NCI-H2029 (cell line): ENCODE data around the gene SEMA4F.
"Not testable (repeated sequence)": the region's sequence is repeated elsewhere in the genome, so short reads cannot be mapped to it uniquely, and the experiment has no call there.

Source experiments
- DNase-seq: peaks from one replicate; lab custom pipeline; 2025; lab: John Stamatoyannopoulos, UW

Gene SEMA4F, protein sequence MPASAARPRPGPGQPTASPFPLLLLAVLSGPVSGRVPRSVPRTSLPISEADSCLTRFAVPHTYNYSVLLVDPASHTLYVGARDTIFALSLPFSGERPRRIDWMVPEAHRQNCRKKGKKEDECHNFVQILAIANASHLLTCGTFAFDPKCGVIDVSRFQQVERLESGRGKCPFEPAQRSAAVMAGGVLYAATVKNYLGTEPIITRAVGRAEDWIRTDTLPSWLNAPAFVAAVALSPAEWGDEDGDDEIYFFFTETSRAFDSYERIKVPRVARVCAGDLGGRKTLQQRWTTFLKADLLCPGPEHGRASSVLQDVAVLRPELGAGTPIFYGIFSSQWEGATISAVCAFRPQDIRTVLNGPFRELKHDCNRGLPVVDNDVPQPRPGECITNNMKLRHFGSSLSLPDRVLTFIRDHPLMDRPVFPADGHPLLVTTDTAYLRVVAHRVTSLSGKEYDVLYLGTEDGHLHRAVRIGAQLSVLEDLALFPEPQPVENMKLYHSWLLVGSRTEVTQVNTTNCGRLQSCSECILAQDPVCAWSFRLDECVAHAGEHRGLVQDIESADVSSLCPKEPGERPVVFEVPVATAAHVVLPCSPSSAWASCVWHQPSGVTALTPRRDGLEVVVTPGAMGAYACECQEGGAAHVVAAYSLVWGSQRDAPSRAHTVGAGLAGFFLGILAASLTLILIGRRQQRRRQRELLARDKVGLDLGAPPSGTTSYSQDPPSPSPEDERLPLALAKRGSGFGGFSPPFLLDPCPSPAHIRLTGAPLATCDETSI

DNA sequence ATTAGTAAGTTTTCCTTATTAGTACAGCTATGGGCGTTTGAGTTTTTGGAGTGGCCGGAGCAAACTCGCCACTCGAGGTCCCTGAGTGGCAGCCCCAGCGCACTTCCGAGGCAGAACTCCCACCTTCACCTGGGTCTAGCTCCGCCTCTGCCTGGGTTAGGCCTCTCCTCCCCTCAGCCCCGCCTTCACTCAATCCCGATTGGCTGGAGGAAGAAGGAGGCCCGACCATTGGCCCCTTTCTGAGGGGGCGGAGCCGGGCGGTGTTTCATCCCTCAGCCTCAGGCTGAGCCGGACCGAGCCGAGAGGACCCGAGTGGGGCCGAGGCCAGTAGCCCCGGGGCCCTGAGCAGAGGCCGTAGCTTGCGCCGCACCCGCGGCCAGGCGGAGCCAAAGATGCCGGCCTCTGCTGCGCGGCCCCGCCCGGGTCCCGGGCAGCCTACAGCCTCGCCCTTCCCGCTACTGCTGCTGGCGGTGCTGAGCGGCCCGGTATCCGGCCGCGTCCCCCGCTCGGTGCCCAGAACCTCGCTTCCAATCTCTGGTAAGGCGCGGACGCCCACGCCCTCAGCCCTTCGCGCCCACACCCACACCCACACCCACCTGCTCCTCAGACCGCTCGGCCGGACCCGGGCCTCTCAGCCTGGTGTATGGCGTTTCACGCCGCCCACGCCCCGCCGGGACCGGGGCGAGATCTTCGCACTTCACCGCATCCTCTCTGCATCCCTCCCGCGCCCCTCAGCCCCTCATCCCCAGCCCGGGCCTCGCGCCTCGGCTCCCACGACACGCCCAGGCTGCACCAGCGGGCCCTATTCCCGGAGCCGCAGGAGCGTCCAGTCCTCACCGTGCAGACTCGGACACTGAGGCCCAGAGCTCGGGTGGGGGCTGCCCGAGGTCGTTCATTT lies at the start of gene SEMA4F:
TSS of gene SEMA4F (plus strand) at position 263 of the 898 bp plus-strand sequence. CDS start at position 393, 130 bp downstream.
- DNase-seq, result peak; percentile 96

DNA sequence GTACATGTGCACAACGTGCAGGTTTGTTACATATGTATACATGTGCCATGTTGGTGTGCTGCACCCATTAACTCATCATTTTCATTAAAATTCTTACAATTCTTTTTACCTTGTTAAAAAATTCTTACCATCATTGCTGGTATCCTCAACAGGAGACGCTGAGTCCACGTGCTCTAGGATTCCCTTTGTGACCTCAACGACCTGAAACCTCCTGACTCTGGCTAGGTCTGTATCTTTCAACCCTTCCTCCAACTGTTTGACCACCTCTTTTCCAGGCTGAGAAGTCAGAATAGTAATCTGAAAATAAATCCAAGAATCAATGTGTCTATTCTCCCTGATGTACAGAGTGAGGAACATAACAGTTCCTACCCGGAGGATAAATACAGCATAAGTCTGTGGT lies 47.1 kb upstream of the SEMA4F start:
- DNase-seq, result no peak

DNA sequence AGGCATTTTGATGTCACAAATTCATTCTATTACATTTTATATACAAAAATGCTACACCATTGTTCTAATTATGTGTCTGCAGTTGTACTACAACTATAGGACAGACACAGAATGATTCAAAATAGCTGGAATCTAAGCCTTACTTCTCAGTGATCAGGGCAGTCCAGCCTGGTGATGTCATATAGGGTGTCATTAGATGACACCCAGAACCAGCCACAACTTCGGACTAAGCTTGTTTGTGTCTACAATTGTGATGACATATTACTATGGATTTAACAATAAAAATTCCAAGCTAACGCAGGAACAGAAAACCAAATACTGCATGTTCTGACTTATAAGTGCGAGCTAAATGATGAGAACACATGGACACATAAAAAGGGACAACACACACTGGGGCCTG lies 36.9 kb upstream of the SEMA4F start:
- no peak for DNase-seq

DNA sequence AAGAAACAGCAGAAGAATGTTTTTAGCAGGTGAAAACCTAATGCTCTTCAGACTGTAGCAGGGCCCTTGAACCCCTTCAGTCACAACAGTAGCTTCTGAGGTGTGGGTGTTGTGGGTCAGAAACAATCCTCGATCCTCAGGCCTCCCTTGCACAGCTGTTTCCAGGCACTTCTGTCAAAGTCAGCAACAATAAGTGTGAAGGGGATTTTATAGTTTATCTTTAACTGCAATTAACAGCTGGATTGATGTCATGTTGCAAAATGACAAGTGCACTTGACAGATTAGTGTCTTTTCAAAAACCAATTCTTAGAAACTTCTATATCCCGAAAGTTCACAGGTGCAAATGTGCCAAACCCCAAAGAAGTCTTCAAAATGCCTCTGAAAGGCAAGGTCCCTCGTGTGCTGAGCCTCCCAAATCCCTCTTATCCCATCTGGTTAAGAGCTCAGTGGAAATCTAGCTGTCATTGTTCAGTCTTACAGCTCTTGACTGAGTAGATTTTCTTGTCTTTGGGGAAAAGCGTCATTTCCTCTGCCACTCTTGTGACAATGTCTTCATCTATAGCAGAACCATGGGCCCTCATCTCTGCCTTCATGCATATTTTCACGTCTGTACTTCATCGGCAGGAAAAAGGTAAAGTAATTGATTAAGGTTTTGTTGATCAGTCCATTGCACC lies 35.5 kb upstream of the SEMA4F start:
- DNase-seq, result no peak

DNA sequence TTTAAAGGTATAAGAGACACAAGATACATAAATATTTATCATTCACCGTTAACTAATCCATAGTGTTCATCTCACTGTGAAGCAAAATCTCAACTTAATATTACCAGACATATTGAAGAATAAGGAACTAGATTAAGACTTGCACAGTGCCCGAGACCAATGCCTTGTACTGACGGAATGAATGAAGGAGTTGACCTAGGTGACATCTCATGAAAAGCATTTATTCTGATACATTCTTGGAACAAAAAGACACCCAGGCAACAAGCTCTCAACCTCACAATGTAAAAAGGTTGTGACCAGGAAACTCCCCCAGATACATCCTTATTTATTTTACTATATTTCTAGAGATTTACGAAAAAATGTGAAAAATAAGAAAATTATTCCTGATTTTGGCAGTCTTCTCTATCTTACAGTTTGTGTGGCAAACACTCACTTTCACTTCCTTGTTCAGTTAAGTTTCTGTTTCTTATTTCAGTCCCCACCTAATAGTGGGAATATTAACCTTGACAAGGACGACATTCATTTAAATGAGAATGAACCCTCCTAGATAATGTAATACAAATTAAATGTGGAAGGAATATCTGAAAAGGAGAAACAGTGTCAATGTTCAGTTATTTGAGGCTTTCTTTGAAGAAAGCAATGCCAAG lies 34.3 kb upstream of the SEMA4F start:
- DNase-seq, result no peak

DNA sequence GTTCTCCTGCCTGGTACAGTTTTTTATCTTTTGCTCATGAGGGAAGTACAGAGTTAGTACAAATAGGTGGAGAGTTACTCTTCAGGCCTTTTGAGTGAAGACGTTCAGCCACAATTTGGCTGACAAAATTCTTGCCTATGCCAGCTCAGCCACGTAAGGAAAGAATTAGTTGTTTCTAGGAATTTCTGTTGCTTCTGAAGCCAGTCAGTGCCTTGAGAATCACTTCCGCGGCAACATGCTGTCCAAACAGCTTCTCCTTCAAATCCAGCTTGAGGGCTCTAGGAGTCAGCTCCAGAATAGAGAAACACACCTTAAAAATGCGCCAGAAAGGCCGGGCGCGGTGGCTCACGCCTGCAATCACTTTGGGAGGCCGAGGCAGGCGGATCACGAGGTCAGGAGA lies 33.4 kb upstream of the SEMA4F start:
- no peak for DNase-seq

DNA sequence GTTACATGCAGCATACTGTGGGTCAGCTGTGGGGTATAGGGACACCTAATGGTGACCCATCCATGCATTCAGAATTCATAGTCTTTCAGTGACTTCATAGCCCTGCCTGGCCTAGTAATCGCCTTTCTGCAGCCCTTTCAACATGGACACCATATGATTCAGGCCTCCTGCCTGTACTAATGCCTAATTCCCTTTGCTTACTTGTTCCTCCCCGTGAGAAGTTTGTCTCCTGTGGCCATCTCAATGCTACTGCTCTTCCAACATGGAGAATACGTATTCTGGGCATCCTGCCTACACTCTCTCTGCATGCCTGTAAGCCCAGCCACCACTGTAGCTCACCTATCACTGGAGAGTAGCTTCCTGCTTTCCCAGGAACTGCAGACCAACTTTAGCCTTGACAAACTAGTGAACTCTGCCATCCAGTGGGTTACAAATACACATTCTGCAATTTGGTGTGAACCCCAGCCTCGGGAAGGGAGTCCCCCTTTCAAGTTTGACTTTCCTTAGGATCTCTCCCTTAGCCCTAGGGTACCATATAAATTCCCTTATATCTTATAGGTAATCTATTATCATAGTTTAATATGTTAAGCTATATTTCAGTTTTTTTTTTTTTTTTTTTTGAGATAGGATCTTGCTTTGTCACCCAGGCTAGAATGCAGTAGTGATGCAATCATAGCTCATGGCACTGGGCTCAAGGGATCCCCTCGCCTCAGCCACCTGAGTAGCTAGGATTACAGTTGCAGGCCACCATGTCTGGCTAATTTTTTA lies 28.2 kb upstream of the SEMA4F start:
- DNase-seq, result no peak

DNA sequence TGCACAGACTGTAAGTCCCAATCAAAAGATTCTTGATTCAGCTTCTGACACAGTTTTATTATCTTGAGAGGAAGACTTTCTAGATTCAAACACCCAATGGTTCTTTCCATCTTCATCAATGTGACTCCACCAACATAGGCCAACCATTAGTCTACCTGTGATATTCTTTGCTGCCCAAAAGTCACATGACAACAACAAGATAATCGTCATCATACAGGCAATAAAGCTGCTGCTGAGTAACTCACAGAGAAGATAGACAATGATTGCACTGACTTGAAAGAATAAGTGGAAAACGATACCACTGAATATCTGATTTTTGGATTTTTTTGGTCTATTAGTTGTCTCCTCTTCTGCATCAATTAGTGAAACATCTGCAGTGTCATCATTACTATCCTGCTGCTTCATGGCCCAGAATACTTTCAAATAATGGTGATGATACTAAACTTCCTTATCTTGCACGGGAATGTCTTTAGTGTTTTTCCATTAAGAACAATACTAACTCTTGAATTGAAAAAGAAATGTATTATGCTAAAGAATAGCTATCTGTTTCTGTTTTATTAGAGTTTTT lies 25.4 kb upstream of the SEMA4F start:
- no peak for DNase-seq

DNA sequence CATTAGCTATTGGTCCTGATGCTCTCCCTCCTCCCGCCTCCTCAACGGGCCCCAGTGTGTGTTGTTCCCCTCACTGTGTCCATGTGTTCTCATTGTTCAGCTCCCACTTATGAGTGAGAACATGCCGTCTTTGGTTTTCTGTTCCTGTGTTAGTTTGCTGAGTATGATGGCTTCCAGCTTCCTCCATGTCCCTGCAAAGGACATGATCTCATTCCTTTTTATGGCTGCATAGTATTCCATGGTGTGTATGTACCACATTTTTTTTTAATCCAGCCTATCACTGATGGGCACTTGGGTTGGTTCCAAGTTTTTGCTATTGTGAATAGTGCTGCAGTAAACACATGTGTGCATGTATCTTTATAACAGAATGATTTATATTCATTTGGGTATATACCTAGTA lies 23.6 kb upstream of the SEMA4F start:
- DNase-seq, result not testable (repeated sequence)

DNA sequence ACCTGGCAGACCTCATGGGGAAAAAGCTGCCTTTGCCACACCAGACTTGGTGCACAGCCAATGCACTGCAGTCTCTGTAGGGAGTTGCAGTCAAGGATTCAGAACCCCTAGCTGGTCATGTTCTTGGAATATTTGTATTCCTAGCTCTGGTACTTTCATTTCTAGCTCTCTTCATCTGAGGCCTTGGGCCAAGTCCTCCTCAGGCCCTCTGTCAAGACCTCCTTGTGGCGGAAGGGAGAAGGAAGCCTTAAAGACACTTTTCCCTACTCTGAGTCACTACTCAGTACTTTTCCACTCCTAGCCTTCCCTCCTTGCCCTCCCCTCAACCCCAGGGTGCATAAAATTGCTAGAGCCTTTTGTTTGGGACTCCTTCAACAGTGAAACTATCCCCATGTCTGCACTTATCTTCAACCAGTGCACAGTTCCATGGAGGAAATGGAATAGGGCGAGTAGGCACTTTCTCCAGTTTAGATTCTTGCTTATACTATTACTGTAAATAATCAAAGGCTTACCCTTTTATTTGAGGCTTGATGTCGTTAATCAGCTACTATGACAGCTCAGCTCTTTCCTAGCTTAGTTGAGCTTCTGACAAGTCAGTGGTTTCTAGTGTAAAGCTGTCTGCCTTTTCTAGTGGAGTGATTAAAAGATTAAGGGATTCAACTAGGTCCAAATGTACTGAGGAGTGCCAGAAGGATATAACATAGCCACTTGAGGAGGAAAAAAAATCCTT lies 21.7 kb upstream of the SEMA4F start:
- no peak for DNase-seq

DNA sequence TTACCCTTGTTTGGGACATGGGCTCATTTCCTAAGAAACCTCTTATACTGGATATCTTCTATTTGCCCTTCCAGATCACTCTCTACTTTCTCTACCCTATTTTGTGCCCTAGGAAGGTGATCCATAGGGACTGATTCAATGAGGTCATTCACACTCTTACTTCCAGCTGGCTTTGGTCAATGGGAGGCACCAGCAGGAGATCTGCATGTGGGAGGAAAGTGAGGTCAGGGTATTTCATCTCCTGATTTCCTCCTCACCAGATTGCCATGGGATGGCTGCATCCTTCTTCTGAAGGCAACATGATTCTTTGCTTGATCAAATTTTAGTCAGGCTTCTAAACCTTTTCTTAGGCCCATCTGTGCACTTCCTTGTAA lies 21.1 kb upstream of the SEMA4F start:
- DNase-seq, result no peak

DNA sequence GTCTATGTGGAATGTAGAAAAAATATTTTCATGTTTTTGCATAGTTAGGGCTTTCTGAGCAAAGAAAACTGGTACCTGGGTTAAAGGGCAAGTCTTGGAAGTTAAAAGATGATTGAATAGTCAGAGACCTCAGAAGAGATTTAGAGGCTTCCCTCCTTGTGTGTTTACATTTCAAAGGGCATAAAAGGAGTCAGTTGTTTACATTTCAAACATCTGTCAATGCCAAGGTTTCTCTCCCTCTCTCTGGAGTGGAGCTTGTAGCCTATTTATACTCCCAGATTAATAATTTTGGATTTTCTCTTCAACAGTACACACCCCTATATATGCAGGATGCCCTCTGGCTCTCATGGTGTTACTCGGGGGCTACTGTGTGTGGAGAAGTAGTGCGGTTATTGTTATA lies 14.5 kb upstream of the SEMA4F start:
- no peak for DNase-seq

DNA sequence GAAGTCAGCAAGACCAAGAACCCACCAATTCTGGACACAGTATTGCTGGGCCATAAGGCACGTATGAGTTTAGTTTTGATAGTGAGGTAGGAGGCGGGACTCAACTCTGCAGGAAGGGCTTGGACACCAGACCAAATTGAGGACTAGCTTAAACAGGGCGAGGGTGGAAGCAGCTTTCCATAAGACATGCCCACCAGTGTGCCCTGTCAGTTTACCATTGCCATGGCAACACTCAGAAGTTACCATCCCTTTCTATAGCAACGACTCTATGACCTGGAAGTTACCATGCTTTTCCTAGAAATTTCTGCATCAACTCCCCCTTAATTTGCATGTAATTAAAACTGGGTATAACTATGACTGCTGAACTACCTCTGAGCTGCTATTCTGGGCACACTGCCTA lies 8.7 kb upstream of the SEMA4F start:
- DNase-seq, result no peak

DNA sequence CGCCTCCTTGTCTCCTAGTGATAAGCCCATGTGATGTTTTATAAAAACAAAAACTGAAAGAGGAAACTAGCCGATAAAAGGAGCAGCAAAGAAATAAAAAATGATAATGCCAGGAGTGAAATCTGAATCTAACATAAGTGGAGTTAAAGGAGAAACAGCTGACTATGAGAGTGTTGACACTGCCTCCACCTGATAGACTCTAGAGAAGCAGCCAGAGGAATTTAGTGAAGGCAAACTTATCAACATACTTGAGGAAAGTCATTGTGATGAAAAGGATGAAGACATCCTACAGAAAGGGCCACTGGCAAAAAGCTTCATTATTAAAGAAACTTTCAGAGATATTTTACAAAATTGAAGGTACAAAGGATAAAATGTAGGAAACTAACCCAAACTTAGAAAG lies 7.8 kb upstream of the SEMA4F start:
- DNase-seq, result peak; percentile 11

DNA sequence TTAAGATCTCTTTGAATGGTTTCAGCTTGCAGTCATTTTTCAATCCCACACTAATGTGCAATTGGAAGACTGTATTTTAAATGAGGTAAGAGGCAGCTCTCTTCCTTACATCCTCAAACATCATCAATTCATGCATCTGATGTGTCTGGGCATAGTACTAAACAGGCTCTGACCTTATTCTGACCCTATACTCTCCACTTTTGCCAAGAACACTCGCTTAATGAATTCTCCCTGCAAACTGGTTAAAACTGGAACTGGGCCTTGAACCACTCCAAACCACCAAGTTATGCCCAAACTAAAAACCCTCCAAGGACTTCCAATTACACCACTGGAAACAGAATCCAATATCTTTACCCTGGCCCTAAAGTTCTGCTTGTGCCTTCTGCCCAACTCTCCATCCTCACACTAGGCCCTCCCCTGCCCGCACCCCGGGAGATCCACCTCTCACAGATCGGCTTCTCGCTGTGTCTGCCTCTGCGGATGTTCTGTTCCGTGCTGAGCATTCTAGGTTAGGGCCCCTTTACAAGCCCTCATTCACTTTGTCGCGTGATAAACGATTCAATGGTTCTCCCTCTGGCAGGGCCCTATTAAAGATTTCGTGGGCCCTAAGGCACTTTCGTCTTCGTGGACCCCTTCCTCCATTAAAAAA lies 7.1 kb upstream of the SEMA4F start:
- DNase-seq, result no peak

DNA sequence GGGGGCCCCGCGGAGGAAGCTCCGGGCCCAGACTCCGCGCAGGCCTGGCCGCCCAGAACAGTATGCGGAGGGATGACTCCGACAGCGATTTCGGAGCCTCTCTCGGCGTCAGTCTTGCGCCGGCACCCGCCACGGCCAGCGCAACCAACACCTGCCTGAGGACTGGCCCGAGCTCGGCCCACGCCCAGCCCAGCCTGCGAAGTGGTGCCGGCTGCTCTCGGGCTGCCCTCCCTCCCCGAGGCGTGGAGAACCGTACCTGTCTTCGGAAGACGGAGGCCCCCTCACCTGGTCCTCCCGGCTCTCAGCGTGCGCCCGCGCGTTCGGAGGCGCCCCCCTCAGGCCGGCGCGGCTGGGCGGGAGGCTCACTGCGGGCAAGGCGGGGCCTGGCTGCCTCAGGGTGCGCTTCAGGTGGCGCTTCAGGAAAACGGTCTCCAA lies 6.0 kb upstream of the SEMA4F start, which contains the start of gene M1AP:
TSS of gene M1AP (minus strand) at position 322 of the 435 bp plus-strand sequence. CDS start 8,055 bp downstream, outside the sequence.
- DNase-seq, result no peak

DNA sequence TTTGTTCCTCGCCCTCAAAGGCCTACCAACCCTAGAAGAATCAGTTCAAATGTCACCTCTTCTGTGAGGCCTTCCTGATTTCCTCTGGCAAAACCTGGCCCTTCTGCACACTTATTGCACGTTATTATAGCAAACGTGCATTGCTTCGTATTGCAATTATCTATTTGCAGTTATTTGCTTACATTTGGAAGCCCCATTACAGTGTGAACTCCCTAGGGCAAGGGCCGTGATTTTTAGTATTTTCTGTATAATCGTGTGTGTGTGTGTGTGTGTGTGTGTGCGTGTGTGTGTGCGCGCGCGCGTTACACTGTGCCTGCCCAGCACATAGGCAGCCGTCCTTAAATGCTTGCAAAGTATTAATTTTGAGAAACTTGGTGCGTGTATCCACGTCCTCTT lies 460 bp upstream of the SEMA4F start:
- no peak for DNase-seq

DNA sequence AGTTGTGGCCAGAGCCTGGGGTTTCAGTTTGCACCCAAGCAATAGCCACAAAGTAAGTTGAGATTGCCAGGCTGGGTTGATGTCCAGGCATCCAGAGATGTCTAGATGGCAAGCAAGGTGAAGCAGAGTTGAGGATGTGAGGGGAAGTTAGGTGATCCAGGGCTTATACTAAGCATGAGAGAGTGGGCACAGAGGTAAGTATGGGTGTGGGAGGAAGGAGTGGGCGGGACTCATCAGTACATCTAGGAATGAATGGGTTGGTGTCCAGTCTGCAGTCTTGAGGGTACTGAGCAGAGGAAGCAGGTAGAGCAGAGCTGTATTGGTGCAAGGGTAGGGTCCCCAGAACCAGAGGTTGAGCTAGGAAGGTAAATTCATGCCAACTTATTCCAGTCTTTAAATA lies 1.5 kb downstream of the SEMA4F start:
- DNase-seq, result no peak

DNA sequence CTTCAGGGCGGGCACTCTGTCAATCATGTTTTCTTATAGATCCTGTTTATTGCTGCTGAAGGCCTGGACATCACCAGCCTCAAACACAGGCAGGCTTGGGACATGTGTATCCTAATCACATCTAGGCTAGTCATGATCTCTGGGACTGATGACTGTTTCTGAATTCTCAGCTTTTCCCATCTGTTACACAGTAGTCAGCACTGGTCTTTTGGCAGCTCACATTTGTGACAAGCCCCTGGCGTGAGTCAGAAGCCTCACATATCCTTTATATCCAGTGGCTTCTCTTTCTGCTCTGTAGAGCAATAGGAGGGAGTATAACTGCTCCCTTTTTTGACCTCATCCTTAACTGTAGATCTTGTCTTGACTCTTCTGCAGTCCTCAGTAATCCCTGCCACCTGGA lies 4.5 kb downstream of the SEMA4F start:
- DNase-seq, result no peak
